Karpas-422 (cell line): ENCODE results near the gene BRI3. TPM values are rescaled to one million over a fixed set of nuclear protein-coding genes. Genes with fewer than 3 reads are reported as not detected.

Experiments used
- DNase-seq: peaks from one replicate; pipeline ENCODE4 v3.0.0-alpha.2; 2015
- H2AFZ ChIP-seq: fragments of 200-600 bp; sonication (generic); 2 replicates; pipeline ENCODE4 v1.6.1; 2014; ENCODE audit warnings: antibody characterized with exemption, low read length, mixed read lengths
- H3K27ac ChIP-seq: fragments of 200-600 bp; sonication (generic); 2 replicates; pipeline ENCODE4 v1.5.1; 2014; ENCODE audit warnings: mild to moderate bottlenecking, low read length, moderate library complexity
- H3K27me3 ChIP-seq: fragments of 200-600 bp; sonication (generic); 2 replicates; pipeline ENCODE4 v1.6.1; 2014; ENCODE audit warnings: low read length, mixed read lengths
- H3K36me3 ChIP-seq: fragments of 200-600 bp; sonication (generic); 2 replicates; pipeline ENCODE4 v1.6.1; 2014; ENCODE audit warnings: low read length, mixed read lengths; ENCODE audit not compliant: insufficient read depth
- H3K4me1 ChIP-seq: fragments of 200-600 bp; sonication (generic); 2 replicates; pipeline ENCODE4 v1.6.1; 2014; ENCODE audit warnings: mild to moderate bottlenecking, low read length, mixed read lengths
- H3K4me2 ChIP-seq: fragments of 200-600 bp; sonication (generic); 2 replicates; pipeline ENCODE4 v1.6.1; 2014; ENCODE audit warnings: low read length, low read depth, mild to moderate bottlenecking; ENCODE audit not compliant: poor library complexity, severe bottlenecking
- H3K4me3 ChIP-seq: fragments of 200-600 bp; sonication (generic); 2 replicates; pipeline ENCODE4 v1.5.1; 2014; ENCODE audit warnings: mild to moderate bottlenecking, antibody characterized with exemption, low read length, mixed read lengths
- H3K79me2 ChIP-seq: fragments of 200-600 bp; sonication (generic); 2 replicates; pipeline ENCODE4 v1.6.1; 2014; ENCODE audit warnings: mild to moderate bottlenecking, low read length, mixed read lengths
- H3K9ac ChIP-seq: fragments of 200-600 bp; sonication (generic); 2 replicates; pipeline ENCODE4 v1.6.0; 2014; ENCODE audit warnings: low read length
- H3K9me2 ChIP-seq: fragments of 200-600 bp; sonication (generic), shearing (Covaris generic); replicated peaks from 2 replicates; pipeline ENCODE4 v1.6.0; 2014; ENCODE audit warnings: mild to moderate bottlenecking, low read length, moderate library complexity; ENCODE audit not compliant: insufficient read depth
- H3K9me3 ChIP-seq: fragments of 300-700, 200-600 bp; sonication (generic); 2 replicates; pipeline ENCODE4 v1.6.1; 2014; ENCODE audit warnings: low read length, mixed read lengths
- H4K20me1 ChIP-seq: fragments of 200-600 bp; sonication (generic); 2 replicates; pipeline ENCODE4 v1.6.1; 2014; ENCODE audit warnings: mild to moderate bottlenecking, antibody characterized with exemption, low read length, low read depth; ENCODE audit not compliant: insufficient read depth
- total RNA-seq: library from RNA; depleted of rRNA; stranded (reverse); fragments of >200 nt; shearing (Covaris generic); gene quantifications from 2 replicates; pipeline ENCODE4 v1.2.3, GENCODE V29; 2014; ENCODE audit warnings: low replicate concordance

BRI3 gene
- total RNA-seq, 1 experiment from 2014 or later = 34.7 TPM

DNA sequence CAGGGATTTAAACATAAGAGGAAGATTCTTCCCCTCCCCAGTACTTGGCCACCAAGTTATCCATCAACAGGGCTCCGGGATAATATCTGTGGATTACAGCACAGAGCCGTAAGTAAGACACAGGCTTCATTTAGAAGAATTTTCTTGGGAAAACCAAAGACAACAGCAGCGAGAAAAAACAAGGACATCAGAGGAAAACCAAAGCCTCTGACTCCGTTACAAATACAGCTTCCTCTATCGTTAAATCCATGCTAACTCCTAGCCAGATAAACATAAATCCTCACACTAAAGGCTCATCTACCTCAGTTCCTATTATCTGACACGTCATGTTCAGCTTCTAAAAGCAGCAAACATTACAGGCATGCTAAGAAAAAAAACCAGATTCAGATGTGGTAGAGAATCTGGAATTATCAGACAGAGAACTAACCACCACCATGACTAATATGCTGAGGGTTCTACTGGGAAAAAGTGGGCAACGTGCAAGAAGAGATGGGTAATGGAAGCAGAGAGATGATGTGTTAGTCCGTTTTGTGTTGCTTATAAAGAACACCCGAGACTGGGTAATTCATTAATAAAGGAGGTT, 48.4 kb downstream of the BRI3 start:
- Histone ChIP-seq H3K4me2 (no peak overlapping the region), H3K27ac (no peak overlapping the region), H4K20me1 (no peaks in the 10 kb centered on the region), H3K9ac (no peak overlapping the region), H3K9me2 (no peaks in the 10 kb centered on the region), H3K9me3 (no peaks in the 10 kb centered on the region), H3K79me2 (no peaks in the 10 kb centered on the region), H2AFZ (no peak overlapping the region), H3K4me3 (no peak overlapping the region), H3K36me3 (no peaks in the 10 kb centered on the region), H3K27me3 (0 out of 2 replicates have a peak, but pooled peaks cover 2% of the 10 kb centered on the region), H3K4me1 (no peaks in the 10 kb centered on the region)
- no peak for DNase-seq

DNA sequence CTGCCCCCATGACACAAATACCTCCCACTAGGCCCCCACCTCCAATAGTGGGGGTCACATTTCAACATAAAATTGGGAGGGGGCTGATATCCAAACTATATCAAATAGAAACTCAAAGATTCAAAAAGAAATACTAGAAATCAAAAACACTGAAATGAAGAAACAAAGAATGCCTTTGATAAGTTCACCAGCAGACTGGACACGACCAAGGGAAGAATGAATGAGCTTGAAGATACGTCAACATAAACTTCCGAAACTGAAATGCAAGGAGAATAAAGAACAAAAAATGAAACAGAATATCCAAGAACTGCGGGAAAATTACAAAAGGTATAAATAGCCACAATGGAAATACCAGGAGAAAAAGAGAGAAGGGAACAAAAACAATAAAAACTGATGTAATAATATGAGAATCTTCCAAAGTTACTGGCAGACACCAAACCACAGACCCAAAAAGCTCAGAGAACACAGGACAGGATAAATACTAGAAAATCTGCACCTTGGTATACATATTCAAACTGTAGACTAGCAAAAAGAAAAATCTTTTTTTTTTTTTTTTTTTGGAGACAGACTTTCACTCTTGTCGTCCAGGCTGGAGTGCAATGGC, 49.5 kb downstream of the BRI3 start:
- Histone ChIP-seq H3K9me3 (no peaks in the 10 kb centered on the region), H3K79me2 (no peaks in the 10 kb centered on the region), H2AFZ (no peak overlapping the region), H4K20me1 (no peaks in the 10 kb centered on the region), H3K4me3 (no peak overlapping the region), H3K9ac (no peak overlapping the region), H3K9me2 (no peaks in the 10 kb centered on the region), H3K4me1 (no peaks in the 10 kb centered on the region), H3K4me2 (no peak overlapping the region), H3K27ac (no peak overlapping the region), H3K36me3 (no peaks in the 10 kb centered on the region), H3K27me3 (0 out of 2 replicates have a peak, but pooled peaks cover 2% of the 10 kb centered on the region)
- no peak for DNase-seq

DNA sequence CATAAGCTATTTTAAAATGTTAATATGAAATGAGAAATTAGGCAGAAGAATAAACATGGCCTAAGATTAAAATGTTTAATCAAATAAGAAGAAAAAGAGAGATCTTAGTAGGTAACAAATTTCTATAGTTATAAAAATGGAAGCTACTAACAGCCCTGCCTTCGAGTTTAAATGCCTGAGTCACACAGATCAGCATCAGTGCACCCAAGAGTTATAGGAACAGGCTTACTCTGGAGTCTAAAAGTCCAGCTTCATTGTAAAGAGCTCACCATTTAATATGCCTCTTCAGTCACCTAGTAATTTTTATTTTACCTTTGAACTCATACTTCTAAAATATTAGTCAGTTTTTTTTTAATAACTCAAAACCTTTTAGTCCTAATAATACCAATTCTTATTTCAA, 52.6 kb downstream of the BRI3 start:
- Histone ChIP-seq H3K27me3 (no peaks in the 10 kb centered on the region), H3K36me3 (no peaks in the 10 kb centered on the region), H3K4me3 (no peak overlapping the region), H3K27ac (no peak overlapping the region), H3K4me1 (no peaks in the 10 kb centered on the region), H3K9ac (no peak overlapping the region), H3K79me2 (no peaks in the 10 kb centered on the region), H4K20me1 (no peaks in the 10 kb centered on the region), H3K9me3 (no peaks in the 10 kb centered on the region), H2AFZ (no peak overlapping the region), H3K4me2 (no peak overlapping the region), H3K9me2 (no peaks in the 10 kb centered on the region)
- DNase-seq = no peak

DNA sequence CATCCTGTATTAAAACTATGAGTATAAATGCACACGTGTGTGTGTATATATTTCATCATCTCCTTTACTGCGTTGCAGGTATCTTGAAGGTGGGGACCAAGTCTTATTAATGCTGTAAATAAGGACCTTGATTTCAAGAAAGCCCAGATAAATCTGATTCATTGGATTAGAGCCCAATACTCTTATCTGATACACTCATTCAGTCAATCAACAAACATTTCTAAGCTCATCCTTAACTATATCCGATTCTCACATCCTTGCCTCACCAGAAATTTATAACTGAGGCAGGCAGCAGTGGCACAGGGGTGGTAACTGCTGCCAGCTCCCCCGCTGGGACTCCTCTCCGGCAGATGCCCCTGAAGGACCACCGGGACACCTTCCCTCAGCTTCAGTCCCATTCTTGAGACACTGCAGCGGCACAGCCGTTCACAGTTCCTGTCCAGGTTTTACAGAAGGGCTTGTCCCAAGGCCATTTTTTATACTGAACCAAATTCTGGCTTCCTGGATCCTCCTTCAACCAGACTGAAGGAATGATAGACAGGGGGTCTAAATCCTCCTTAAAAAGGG, 54.0 kb downstream of the BRI3 start:
- no peaks in the 10 kb centered on the region for H3K36me3 ChIP-seq
- H3K4me1 ChIP-seq = no peaks in the 10 kb centered on the region
- no peak overlapping the region for H2AFZ ChIP-seq
- no peak overlapping the region for H3K4me3 ChIP-seq
- H3K27ac ChIP-seq = no peak overlapping the region
- H3K9me3 ChIP-seq = no peaks in the 10 kb centered on the region
- no peak overlapping the region for H3K4me2 ChIP-seq
- H3K79me2 ChIP-seq = no peaks in the 10 kb centered on the region
- no peaks in the 10 kb centered on the region for H3K9me2 ChIP-seq
- H3K27me3 ChIP-seq = no peaks in the 10 kb centered on the region
- no peaks in the 10 kb centered on the region for H4K20me1 ChIP-seq
- H3K9ac ChIP-seq = no peak overlapping the region
- no peak for DNase-seq

DNA sequence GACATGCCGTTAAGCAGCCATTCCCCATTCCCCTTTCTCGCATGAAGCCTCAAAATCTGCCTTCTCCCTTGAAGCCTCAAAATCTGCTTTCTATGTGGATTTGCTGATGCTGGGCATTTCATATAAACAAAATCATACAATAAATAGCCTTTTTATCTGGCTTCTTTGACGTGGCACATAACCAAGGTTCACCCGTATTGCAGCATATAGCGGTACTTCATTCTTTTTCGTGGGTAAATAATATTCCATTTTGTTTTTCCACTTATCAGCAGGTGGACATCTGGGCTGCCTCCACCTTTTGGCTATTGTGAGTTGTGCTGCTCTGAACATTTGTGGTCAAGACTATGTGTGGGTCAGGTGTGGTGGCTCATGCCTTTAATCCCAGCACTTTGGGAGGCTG, 57.0 kb downstream of the BRI3 start:
- Histone ChIP-seq H2AFZ (no peak overlapping the region), H3K79me2 (no peaks in the 10 kb centered on the region), H4K20me1 (no peaks in the 10 kb centered on the region), H3K36me3 (no peaks in the 10 kb centered on the region), H3K4me2 (no peak overlapping the region), H3K27me3 (no peaks in the 10 kb centered on the region), H3K4me1 (no peaks in the 10 kb centered on the region), H3K27ac (no peak overlapping the region), H3K4me3 (no peak overlapping the region), H3K9me2 (no peaks in the 10 kb centered on the region), H3K9me3 (no peaks in the 10 kb centered on the region), H3K9ac (no peak overlapping the region)
- no peak for DNase-seq

DNA sequence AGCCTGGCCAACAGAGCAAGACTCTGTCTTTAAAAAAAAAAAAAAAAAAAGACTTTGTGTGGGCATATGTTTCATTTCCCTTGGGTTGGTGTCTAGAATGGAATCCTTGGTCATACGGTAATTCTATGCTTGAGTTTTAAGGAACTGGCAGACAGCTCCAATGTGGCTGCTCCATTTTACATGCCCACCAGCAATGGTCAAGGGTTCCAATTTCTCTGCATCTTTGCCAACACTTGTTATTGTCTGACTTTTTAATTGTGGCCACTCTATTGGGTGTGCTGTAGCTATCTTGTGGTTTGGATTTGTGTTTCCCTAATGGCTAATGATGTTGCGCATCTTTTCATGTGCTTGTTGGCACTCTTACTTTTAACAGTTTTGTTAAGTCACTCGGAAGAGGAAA, 57.6 kb downstream of the BRI3 start:
- Histone ChIP-seq H3K4me2 (no peak overlapping the region), H3K27me3 (no peaks in the 10 kb centered on the region), H3K9me2 (no peaks in the 10 kb centered on the region), H3K79me2 (no peaks in the 10 kb centered on the region), H3K4me3 (no peak overlapping the region), H2AFZ (no peak overlapping the region), H3K36me3 (no peaks in the 10 kb centered on the region), H3K4me1 (no peaks in the 10 kb centered on the region), H3K27ac (no peak overlapping the region), H3K9me3 (no peaks in the 10 kb centered on the region), H3K9ac (no peak overlapping the region), H4K20me1 (no peaks in the 10 kb centered on the region)
- DNase-seq = no peak

DNA sequence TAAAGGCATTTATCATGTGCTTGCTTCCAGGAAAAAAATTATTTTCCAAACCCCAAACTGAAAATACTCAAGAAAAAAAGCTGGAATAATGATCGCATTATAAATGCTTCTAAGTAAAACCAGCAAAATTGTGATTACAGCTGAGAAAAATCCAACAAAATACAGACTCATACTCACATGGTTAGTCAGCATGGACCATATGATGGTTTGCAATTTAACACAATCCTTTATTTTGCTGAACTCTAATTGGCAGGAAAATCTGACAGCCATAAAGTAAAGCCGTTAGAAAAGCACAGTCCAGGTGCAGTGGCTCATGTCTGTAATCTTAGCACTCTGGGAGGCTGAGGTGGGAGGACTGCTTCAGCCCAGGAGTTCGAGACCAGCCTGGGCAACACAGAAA, 59.6 kb downstream of the BRI3 start:
- Histone ChIP-seq H2AFZ (no peak overlapping the region), H3K9me2 (no peaks in the 10 kb centered on the region), H3K4me3 (no peak overlapping the region), H3K36me3 (no peaks in the 10 kb centered on the region), H3K4me1 (no peaks in the 10 kb centered on the region), H3K9me3 (no peaks in the 10 kb centered on the region), H3K27me3 (no peaks in the 10 kb centered on the region), H4K20me1 (no peaks in the 10 kb centered on the region), H3K4me2 (no peak overlapping the region), H3K27ac (no peak overlapping the region), H3K9ac (no peak overlapping the region), H3K79me2 (no peaks in the 10 kb centered on the region)
- DNase-seq = no peak
